ENCODE data around the gene NPW. TPM values are rescaled to one million over a fixed set of nuclear protein-coding genes. Genes with fewer than 3 reads are reported as not detected.

The NPW gene
- total RNA-seq, 1 donor from 2014 or later, result 0.10 TPM

DNA sequence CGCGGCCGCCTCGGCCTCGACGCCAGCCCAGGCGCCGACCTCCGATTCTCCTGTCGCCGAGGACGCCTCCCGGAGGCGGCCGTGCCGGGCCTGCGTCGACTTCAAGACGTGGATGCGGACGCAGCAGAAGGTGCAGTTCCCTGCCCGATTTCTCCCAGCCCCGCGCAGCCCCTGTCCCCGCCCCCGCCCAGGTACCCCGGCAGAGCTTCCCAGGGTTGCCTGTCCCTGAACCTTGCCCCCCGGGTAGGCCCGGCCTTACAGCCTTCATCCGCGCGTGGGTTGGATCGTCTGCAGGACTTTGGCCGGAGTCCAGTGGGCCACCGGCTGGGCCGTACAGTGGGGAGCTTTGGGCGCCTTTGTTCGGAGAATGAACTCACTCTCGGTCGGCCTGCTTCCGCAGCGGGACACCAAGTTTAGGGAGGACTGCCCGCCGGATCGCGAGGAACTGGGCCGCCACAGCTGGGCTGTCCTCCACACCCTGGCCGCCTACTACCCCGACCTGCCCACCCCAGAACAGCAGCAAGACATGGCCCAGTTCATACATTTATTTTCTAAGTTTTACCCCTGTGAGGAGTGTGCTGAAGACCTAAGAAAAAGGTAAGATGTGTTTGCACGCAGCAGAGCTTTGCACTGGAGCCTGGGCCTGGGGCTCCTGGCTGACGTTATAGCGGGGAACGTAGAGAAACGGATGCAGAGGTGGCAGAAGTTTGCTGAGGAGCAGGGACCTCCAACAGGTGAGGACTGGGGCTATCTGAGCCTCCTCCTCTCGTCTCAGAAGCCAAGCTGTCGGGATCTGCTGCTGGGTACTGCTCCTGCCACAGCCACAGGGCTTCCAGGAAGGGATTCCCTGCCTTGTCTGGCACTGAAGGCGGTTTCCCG lies 35.0 kb upstream of the NPW start:
- DNase-seq (ENCODE audit: low read depth), result no peak

DNA sequence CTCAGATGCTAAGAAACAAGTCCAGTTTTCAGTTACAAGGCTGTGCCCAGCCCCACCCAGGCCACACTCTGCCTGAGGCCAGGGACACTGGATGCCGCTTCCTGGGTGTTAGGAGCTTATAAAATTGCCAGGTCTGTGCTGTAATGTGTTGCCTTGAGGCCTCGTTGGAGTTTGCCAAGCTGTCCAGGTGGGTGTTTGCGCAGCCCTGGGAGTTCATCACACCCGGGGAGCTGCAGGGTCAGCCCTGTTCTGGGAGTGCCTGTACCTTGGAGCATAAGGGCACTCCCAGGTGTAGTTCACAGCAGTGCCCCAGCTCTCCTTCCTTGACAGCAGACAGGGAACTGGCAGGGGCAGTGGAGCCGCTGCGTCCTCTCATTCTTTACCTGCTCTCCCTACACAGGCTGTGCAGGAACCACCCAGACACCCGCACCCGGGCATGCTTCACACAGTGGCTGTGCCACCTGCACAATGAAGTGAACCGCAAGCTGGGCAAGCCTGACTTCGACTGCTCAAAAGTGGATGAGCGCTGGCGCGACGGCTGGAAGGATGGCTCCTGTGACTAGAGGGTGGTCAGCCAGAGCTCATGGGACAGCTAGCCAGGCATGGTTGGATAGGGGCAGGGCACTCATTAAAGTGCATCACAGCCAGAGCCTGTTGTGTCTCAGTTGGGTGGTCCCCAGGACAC lies 34.0 kb upstream of the NPW start:
- no peak for DNase-seq (ENCODE audit: low read depth)

- DNase-seq (ENCODE audit: low read depth), result no peak
Observed at GRCh38 chr16:1987198-1987597, 32.4 kb upstream of the NPW start.

DNA sequence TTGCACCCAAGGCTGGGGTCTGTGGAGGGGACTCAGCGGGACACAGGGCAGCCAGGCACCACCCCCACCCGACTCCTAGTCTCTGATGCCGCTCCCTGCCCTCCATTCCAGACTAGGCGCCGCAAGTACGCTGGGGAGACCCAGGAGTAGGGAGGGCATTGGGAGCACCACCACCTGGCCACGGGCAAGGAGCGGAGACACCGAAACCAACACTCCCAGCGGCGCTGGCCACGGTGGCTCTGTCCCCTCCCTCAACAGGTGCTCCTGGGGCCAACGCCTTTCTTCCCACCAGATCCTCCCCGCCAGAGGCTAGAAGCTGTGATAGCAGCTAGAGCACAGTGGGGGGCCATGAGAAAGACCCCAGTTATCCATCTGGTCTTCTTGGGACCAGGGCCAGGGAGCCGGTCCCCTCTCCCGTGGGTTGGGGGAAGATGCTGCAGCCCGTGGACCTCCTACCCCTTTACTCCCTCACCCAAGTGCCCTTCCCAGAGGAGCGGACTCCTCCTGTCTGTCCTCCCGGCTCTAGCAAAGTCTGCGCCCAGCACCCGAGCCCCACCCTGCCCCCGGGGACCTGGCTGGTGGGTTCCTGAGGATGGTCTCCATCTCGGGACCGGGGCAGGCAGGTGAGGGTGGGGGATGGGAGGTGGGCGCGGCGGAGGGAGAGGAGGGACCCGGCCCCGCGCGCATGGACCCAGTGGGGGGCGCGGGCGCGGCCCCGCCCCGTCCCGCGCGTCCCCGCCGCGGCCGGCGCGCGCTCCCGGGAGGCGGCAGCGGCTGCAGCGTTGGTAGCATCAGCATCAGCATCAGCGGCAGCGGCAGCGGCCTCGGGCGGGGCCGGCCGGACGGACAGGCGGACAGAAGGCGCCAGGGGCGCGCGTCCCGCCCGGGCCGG lies 30.1 kb upstream of the NPW start, which contains the start of gene SYNGR3:
SYNGR3 (plus strand) TSS at position 762 of the 892 bp plus-strand sequence. CDS start 133 bp downstream, outside the sequence.
- DNase-seq (ENCODE audit: low read depth), result no peak

DNA sequence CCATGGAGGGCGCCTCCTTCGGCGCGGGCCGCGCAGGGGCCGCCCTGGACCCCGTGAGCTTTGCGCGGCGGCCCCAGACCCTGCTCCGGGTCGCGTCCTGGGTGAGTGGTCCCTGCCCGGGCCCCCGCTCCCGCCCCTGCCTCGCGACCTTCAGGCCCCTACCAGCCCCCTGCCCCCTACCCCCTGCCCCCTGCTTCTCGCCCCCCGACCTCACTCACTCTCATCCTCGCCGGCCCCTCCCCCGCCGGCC lies 29.6 kb upstream of the NPW start:
- DNase-seq (ENCODE audit: low read depth), result no peak

GRCh38 chr16:1990351-1991134 lies 29.0 kb upstream of the NPW start:
- DNase-seq (ENCODE audit: low read depth), result no peak

DNA sequence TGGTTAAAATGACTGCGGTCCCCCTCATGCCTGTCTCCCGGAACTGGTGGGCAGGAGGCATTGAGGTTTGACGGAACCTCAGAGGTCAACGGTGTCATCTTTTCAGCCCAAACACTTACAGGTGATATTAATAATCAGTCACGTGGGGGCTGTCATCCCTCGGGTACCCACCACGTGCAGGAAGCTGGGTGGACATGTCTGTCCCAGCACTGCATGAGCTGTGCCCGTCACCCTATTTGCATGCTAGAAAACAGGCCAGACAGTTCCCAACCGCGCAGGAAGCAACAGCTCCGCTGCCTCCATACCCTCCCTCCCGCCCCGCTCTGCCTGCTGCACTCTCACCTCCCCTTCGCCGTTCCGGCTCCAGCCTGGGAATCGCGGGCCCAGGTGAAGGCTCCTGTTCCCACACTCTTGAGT lies 28.4 kb upstream of the NPW start:
- DNase-seq (ENCODE audit: low read depth), result no peak

- DNase-seq (ENCODE audit: low read depth), result no peak
Observed at GRCh38 chr16:1991588-1991947, 28.0 kb upstream of the NPW start.

DNA sequence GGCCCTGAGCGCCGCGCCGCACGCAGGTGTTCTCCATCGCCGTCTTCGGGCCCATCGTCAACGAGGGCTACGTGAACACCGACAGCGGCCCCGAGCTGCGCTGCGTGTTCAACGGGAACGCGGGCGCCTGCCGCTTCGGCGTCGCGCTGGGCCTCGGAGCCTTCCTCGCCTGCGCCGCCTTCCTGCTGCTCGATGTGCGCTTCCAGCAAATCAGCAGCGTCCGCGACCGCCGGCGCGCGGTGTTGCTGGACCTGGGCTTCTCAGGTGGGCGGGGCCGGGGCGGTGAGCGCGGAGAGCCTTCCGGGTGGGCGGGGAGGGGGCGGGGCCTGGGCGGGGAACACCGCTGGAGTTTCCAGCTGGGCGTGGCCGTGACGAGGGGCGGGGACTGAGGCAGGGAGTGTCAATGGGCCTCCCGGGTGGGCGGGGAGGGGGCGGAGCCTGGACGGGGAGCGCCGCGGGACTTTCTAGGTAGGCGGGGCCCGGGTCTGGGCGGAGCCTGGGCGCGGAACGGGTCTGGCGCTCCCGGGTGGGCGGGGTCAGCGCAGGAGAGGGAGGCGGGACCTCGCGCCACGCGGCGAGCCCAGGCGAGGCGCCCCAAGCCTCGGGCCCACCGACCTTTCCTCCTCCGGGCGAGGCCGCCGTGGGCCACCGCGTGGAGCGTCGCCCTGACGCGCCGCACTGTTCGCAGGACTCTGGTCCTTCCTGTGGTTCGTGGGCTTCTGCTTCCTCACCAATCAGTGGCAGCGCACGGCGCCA lies 27.5 kb upstream of the NPW start:
- DNase-seq (ENCODE audit: low read depth), result peak; percentile 60

DNA sequence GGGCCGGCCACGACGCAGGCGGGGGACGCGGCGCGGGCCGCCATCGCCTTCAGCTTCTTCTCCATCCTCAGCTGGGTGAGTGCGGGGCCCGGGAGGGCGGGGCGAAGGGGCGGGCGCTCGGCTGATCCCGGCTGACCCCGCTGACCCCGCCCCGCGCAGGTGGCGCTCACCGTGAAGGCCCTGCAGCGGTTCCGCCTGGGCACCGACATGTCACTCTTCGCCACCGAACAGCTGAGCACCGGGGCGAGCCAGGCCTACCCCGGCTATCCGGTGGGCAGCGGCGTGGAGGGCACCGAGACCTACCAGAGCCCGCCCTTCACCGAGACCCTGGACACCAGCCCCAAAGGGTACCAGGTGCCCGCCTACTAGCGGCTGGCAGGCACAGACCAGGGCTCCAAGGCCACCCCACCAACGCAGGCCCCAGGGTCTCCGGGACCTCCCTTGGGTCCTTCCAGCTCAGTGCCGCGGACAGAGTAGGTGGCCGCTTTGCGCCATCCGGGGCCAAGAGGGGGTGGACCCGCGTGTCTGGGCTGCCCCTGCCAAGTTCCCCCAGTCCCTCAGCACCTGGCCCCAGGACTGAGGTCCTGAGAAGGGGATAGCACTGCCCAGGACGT lies 26.8 kb upstream of the NPW start:
- DNase-seq (ENCODE audit: low read depth), result no peak

DNA sequence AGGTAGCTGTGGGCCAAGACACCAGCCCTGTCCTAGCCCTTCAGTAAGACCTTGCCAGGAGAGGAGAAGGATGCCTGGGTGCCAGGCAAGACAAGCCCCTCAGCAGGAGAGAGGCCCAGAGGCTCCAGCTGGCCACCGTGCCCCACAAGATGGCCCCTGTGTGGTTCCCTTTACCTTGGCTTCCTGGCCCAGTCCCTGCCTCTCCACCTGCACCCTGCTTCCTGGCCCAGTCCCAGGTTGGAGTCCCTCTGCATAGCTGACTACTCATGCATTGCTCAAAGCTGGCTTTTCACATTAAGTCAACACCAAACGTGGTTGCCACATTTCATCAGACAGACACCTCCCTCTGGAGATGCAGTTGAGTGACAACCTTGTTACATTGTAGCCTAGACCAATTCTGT lies 25.9 kb upstream of the NPW start:
- peak; percentile 83 for DNase-seq (ENCODE audit: low read depth)

DNA sequence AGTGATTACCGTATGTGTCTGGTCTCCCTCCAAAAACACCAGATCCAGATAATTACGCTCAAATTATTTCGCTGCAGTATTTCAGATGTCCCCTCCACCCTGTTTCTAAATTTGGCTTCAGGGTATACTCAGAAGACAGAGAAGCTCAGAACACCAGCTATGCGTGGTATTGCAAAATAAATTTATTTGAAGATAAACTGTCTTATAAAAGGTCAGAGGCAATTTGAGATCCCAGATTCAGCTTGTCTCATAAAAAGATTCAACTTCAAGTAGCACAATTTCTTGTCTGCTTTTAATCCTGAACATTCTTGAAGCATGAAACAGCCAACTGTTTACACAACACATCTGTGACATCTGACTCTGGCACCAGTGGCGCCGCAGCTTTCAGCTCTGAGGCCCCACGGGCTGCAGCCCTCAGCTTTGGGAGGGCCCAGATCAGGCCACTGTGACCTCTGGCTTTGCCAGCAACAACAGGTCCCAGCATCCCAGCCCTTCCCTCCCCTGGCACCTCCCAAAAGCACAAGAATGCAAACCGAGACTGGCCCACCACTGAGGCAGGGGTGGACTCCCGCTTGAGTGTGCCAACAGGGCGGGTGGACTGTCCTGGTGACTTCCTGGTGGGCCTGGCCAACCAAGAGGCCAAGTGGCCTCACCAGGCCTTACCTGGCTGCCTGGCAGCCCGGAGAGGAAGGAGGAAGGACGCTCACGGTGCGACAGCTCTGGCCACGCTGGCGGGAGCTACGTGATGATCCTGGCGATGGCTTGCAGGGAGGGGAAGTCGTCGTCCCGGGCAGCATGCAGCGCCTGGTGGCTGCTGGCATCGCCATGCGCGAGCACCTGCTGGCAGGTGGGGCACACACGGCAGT lies 21.9 kb upstream of the NPW start:
- DNase-seq (ENCODE audit: low read depth), result no peak

DNA sequence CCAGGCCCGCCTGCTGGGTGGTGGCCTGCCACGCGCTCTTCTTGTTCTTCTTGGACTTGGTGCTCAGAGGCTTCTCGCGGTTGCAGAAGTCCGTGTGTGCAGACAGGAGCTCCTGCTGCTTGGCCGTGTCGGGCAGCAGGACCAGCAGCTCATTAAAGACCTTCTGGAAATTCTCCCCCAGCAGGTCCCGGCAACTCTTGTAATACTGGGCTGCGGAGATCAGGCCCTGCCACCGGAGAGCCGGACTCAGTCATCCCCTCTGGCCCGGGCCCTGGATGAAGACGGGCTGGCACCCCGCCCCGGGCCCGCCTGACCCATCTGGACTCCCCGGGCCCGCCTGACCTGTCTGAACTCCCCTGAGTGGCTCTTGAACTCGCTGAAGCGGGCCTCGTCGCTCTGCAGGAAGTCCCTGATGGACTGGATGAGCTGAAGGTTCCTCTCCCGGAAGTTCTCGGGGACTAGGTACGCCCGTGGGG lies 21.2 kb upstream of the NPW start:
- no peak for DNase-seq (ENCODE audit: low read depth)

DNA sequence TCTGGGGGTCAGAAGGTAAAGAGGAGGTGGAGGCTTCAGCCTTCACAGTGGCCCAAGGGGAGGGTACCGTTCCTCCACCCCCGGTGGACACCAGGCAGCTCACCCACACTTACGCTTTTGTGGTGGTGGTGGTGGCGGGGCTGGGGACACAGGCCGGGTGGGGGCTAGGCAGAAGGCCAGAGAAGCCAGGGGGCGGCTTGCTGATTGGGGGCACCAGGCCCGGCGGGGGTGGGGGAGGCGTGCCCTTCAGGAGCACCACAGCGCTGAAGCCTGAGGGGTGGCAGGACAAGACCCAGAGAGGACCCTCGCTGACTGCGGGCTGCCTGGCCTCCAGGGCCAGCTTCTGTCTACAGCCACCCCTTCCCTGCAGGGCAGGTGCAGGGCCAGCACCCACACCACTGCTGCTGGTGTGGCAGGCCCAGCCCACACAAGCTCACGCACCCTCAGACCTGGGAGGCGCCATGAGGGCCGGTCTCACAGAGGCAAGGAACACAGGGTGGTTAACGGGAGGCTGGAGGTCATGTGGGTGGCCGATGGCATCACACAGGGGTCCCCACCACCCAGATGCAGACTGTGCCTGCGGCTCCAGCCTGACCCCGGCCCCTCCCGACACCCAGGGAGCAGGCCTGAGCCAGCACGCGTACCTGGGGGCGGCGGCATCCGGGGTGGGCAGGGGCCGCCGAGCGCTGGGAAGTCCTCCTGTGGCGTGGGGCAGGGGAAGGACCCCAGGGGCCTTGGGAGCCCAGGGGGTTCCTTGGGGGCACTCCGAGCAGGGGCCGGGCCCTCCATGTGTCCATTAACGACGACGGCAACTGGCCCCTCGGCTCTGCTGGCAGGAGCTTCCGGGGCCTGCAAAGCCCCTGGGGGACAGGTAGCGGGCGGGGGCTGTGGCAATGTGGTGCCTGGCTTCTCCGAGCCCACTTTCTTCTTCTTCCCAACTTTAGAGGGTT lies 20.5 kb upstream of the NPW start:
- no peak for DNase-seq (ENCODE audit: low read depth)

DNA sequence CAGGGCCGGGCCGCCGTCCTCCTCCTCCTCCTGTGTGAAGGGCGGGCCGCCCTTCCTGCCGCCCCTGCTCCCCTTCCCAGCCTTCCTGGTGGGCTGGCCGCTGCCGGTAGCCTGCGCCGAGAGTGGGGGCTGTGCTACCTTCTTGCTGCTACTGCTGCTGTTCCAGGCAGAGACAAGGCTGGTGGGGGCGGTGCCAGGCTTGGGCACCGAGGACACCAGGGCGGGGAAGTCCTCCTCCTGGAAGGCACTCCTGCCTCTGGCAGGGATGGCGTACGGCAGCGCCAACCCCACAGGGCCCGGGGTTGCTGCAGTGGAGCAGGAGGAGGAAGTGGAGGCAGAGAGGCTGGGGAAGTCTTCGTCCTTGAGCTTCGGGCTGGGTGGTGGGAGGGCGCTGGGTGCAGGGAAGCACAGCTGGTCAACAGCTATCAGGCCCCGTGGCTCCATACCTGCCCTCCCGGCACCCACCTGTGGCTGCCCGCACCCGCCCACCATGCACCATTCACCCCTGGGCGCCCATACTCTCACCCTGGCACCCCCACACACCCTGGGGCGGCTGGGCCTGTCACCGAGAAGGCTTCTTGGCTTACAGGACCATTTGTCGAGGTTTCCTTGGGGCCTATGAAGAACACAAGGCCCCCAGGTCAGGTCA lies 19.6 kb upstream of the NPW start:
- no peak for DNase-seq (ENCODE audit: low read depth)

DNA sequence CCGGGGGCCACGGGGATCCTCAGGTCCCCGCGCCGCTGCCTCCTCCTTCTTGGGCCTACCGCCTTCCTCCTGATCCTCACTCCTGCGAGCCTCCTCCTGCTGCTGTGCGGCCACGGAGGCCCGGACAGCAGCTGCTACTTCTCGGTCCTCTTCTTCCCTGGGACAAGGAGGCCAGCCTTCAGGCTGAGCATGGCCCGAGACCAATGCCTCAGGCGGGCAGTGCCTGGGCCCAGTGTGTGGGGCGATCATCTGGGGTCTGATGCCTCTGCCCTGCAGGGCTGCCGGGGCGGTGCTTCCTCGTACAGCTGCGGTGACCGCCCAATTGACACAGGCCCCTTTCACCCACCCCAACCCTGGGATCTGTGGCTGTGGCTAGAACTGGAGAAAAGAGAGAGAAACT lies 18.6 kb upstream of the NPW start:
- no peak for DNase-seq (ENCODE audit: low read depth)

DNA sequence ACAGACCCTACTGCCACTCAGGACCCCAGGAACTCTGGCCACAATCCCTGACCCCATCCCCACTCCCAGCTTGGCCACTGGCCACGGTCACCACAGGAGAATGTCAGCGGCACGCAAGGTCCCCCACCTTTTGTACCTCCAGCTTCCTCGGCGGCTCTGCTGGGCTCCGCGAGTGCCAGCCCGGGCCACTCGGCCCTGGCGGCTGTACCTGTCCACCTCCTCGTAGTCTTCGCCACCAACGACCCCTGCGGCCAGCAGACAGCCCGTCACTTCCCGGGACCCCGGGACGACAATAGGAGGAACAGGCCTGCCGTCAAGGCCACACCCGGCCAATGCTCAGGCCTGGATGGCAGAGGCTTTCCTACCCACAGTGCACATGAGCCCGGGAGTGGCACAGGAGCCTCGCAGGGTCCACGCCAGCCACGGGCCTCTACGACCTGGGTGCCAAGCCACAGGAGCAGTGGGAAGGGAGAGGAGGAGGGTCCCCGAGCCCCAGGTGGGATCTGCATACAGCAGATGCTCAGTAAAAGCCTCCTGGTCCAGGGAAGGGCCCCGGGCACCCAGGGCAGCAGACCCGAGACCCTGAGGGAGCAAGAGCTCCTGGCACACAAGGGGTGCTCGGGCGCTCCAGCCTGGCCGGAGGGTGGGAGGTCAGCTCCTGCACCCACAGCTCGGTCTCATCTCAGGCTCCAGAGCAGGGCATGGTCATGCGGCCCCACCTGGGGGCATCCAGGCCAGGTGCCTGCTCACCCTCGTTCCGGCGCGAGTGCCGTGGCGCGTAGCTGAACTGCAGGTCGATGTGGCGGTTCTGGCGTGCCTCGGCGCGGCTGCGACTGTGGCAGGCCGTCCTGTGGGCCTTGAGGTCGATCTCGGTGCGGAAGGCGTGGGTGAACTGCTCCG lies 17.9 kb upstream of the NPW start:
- DNase-seq (ENCODE audit: low read depth), result no peak

Measured in renal cortical epithelial cell (primary cell).